ENCODE data around the gene NIFK. TPM values are rescaled to one million over a fixed set of nuclear protein-coding genes. Genes with fewer than 3 reads are reported as not detected.
"Not testable (repeated sequence)": the region's sequence is repeated elsewhere in the genome, so short reads cannot be mapped to it uniquely, and the experiment has no call there.

NIFK gene
- total and polyA plus RNA-seq, 2 experiments from 2014 or later, result 56.2 to 107 TPM

DNA sequence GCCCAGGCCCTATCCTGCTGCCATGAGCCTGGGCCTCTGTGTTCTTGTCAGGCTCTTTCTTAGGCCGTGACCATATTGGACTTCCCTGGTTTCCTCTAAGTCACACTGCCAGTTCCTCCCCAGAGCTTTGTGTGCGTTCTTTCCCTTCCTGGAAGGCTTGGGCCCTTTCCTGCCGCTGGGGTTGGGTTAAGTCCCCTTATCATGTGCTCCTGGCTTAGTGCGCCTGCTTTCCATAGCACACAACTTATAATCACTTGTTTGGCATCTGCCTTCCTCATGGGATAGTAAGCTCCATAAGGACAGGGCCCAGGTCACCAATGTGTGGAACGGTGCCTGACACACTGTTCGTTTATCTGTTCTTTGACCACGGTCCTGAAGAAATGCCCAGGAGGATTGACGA is 31.3 kb downstream of the NIFK start:
- DNase-seq, result no peak
- H2AFZ ChIP-seq, result no peak overlapping the region
- TF ChIP-seq EZH2phosphoT487 (IDR thresholded peaks at IDR 0.05; ENCODE audit: insufficient read depth, low read depth) (no peak), EZH2 (IDR thresholded peaks at IDR 0.05; ENCODE audit: insufficient read depth, poor library complexity, severe bottlenecking) (no peak)

GRCh38 chr2:121701761-121702160 is 34.9 kb downstream of the NIFK start:
- H3K27ac ChIP-seq; DNase-seq; H2AFZ ChIP-seq; H3K4me1 ChIP-seq (ENCODE audit: insufficient read depth); H3K4me3 ChIP-seq; H3K9me3 ChIP-seq (ENCODE audit: low read depth); H3K9ac ChIP-seq; H3K36me3 ChIP-seq (ENCODE audit: low read depth); H3K4me2 ChIP-seq (ENCODE audit: unreplicated experiment); H3K79me2 ChIP-seq (ENCODE audit: insufficient read depth); H3K9me2 ChIP-seq (ENCODE audit: insufficient read depth); H3K27me3 ChIP-seq (replicated peaks; ENCODE audit: insufficient read depth); H3F3A ChIP-seq (ENCODE audit: insufficient read depth); H4K20me1 ChIP-seq (ENCODE audit: insufficient read depth): not testable (repeated sequence)
- in situ Hi-C loops (cut with MboI), result loop anchor here (25.0 kb wide), 3 partner anchors 164 to 614 kb away; partner anchors contain the start of gene RNU4ATAC

More for the DNA sequence above, 31.3 kb downstream of the NIFK start:
- Histone ChIP-seq H3K4me2 (ENCODE audit: unreplicated experiment) (no peak overlapping the region), H3K4me3 (no peak overlapping the region), H3K9me2 (ENCODE audit: insufficient read depth) (no peaks in the 10 kb centered on the region), H3K9ac (no peak overlapping the region), H3K4me1 (ENCODE audit: insufficient read depth) (peaks cover 7% of the 10 kb centered on the region), H3K36me3 (ENCODE audit: low read depth) (no peaks in the 10 kb centered on the region), H3K27me3 (replicated peaks; ENCODE audit: insufficient read depth) (no peaks in the 10 kb centered on the region), H4K20me1 (ENCODE audit: insufficient read depth) (no peaks in the 10 kb centered on the region), H3K9me3 (ENCODE audit: low read depth) (no peaks in the 10 kb centered on the region), H3F3A (ENCODE audit: insufficient read depth) (no peaks in the 10 kb centered on the region), H3K27ac (no peak overlapping the region), H3K79me2 (ENCODE audit: insufficient read depth) (no peaks in the 10 kb centered on the region)
- in situ Hi-C loops (cut with MboI), result loop anchor here (25.0 kb wide), 3 partner anchors 168 to 618 kb away; partner anchors contain the start of gene RNU4ATAC
- WGBS, 2 experiments (ENCODE audit: low coverage in 1 of 2, low lambda C conversion rate in 2 of 2, missing lambda C conversion rate in 2 of 2), result 83 to 88% methylated on average over 8 of the region's 8 CpGs

DNA sequence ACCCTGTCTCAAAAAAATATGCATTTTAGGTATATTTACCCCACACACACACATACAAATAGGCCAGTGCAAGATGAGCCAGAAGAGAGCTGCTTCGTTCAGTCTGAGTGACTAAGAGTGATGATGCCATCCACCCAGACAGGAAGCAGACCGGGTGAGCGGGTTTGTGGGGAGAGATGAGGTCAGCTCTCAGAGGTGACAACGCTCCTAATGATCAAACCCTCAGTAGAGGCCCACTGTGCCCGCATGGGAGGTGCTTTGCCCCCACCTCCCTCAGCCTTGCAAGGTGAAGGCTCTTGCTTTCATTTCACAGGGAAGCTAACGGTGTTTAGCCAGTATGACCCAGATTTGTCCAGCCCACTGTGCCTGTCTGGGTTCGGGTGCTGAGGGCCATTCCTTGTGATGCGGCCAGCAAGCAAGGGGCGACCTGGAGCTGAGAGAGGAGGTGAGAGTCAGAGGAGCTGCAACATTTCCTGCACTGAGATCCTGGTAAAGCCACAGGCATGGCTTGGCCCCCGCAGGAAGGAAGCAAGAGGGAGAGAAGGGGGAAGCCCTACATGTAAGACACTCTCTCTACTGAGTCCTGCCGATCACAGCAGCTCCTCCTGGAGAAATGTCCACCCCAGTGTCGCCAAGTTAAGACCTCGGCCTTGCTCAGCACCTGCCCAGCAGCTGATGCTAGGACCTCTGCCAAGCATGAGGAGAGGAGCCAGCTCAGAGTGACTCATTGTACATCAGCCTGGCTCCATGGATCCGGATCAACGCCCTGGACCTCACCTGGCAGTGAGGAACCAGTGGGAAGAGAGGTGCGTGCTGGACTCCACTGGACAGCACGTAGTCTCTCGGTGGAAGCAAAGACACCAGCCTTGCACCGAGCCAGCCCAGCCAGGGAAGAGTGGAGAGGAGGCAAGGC is 37.0 kb downstream of the NIFK start:
- WGBS, 2 experiments (ENCODE audit: low coverage in 1 of 2, low lambda C conversion rate in 2 of 2, missing lambda C conversion rate in 2 of 2), result 54 to 56% methylated on average over 19 of the region's 19 CpGs
- Histone ChIP-seq H2AFZ (peak overlapping the region; percentile 48), H3K4me1 (ENCODE audit: insufficient read depth) (peaks cover 4% of the 10 kb centered on the region), H3K27ac (no peak overlapping the region), H3K4me3 (no peak overlapping the region), H3K79me2 (ENCODE audit: insufficient read depth) (no peaks in the 10 kb centered on the region), H3K4me2 (ENCODE audit: unreplicated experiment) (no peak overlapping the region), H3K9me2 (ENCODE audit: insufficient read depth) (no peaks in the 10 kb centered on the region), H4K20me1 (ENCODE audit: insufficient read depth) (no peaks in the 10 kb centered on the region), H3F3A (ENCODE audit: insufficient read depth) (0 out of 2 replicates have a peak, but pooled peaks cover 3% of the 10 kb centered on the region), H3K9me3 (ENCODE audit: low read depth) (no peaks in the 10 kb centered on the region), H3K27me3 (replicated peaks; ENCODE audit: insufficient read depth) (no peaks in the 10 kb centered on the region), H3K9ac (no peak overlapping the region), H3K36me3 (ENCODE audit: low read depth) (no peaks in the 10 kb centered on the region)
- TF ChIP-seq EZH2 (IDR thresholded peaks at IDR 0.05; ENCODE audit: insufficient read depth, poor library complexity, severe bottlenecking) (no peak), EZH2phosphoT487 (IDR thresholded peaks at IDR 0.05; ENCODE audit: insufficient read depth, low read depth) (no peak)
- DNase-seq, result peak; percentile 95
- in situ Hi-C loops (cut with MboI), result loop anchor here (25.0 kb wide), 3 partner anchors 162 to 612 kb away; partner anchors contain the start of gene RNU4ATAC

- H3K9me3 ChIP-seq (ENCODE audit: low read depth), result no peaks in the 10 kb centered on the region
These were observed 38.3 kb downstream of the NIFK start for GRCh38 chr2:121698318-121698930.

More at GRCh38 chr2:121698318-121698930, 38.3 kb downstream of the NIFK start:
- Histone ChIP-seq H3K4me1 (ENCODE audit: insufficient read depth) (peaks cover 7% of the 10 kb centered on the region), H3K4me3 (no peak overlapping the region), H3K9ac (no peak overlapping the region), H3K79me2 (ENCODE audit: insufficient read depth) (no peaks in the 10 kb centered on the region), H3F3A (ENCODE audit: insufficient read depth) (0 out of 2 replicates have a peak, but pooled peaks cover 6% of the 10 kb centered on the region), H3K27me3 (replicated peaks; ENCODE audit: insufficient read depth) (no peaks in the 10 kb centered on the region), H2AFZ (no peak overlapping the region), H3K4me2 (ENCODE audit: unreplicated experiment) (no peak overlapping the region), H3K27ac (no peak overlapping the region), H3K36me3 (ENCODE audit: low read depth) (no peaks in the 10 kb centered on the region), H4K20me1 (ENCODE audit: insufficient read depth) (no peaks in the 10 kb centered on the region), H3K9me2 (ENCODE audit: insufficient read depth) (no peaks in the 10 kb centered on the region)
- DNase-seq, result no peak
- in situ Hi-C loops (cut with MboI), result no loop called here
- TF ChIP-seq EZH2phosphoT487 (IDR thresholded peaks at IDR 0.05; ENCODE audit: insufficient read depth, low read depth) (no peak), EZH2 (IDR thresholded peaks at IDR 0.05; ENCODE audit: insufficient read depth, poor library complexity, severe bottlenecking) (no peak)
- 78 to 82% methylated on average over 11 of the region's 11 CpGs for WGBS, 2 experiments (ENCODE audit: low coverage in 1 of 2, low lambda C conversion rate in 2 of 2, missing lambda C conversion rate in 2 of 2)

All from GM23248 (cell line).